ENCODE measurements around the gene KDM5A. TPM values are rescaled to one million over a fixed set of nuclear protein-coding genes. Genes with fewer than 3 reads are reported as not detected.
A peak's percentile ranks its signal among the peaks of the same experiment; 100 is the strongest.

KDM5A gene
- total RNA-seq, 3 donors from 2014 or later, result 55.8 to 83.6 (median 57.4) TPM

- DNase-seq (ENCODE audit: low spot score in 2 of 2), result no peak
- intact Hi-C loops (cut with DNase I; ENCODE audit: low total_unique reads), result no loop called here
- no peaks in the 10 kb centered on the region for H3K36me3 ChIP-seq
- H3K27me3 ChIP-seq, result no peaks in the 10 kb centered on the region
- no peaks in the 10 kb centered on the region for H3K4me1 ChIP-seq
- H3K4me3 ChIP-seq, result no peak overlapping the region
- TF ChIP-seq POLR2A (IDR thresholded peaks at IDR 0.05) (no peak), CTCF (IDR thresholded peaks at IDR 0.05) (no peak), POLR2AphosphoS5 (IDR thresholded peaks at IDR 0.05) (no peak)
- H3K9me3 ChIP-seq, result peaks cover 13 to 14% of the 10 kb centered on the region in 2 donors
- no peak overlapping the region for H3K27ac ChIP-seq
Measured at GRCh38 chr12:234019-234418, 155.1 kb downstream of the KDM5A start.

GRCh38 chr12:233615-233968, 155.5 kb downstream of the KDM5A start:
- Histone ChIP-seq H3K9me3 (peaks cover 13 to 14% of the 10 kb centered on the region in 2 donors), H3K4me3 (no peak overlapping the region), H3K36me3 (no peaks in the 10 kb centered on the region), H3K4me1 (no peaks in the 10 kb centered on the region), H3K27ac (no peak overlapping the region), H3K27me3 (no peaks in the 10 kb centered on the region)
- peak in 1 of 2 donors; percentile 27 for DNase-seq (ENCODE audit: low spot score in 2 of 2)
- TF ChIP-seq CTCF (IDR thresholded peaks at IDR 0.05) (no peak), POLR2AphosphoS5 (IDR thresholded peaks at IDR 0.05) (no peak), POLR2A (IDR thresholded peaks at IDR 0.05) (no peak)
- intact Hi-C loops (cut with DNase I; ENCODE audit: low total_unique reads), result no loop called here

- no peak overlapping the region for H3K27ac ChIP-seq
- peaks cover 13 to 14% of the 10 kb centered on the region in 2 donors for H3K9me3 ChIP-seq
- no peak for TF ChIP-seq POLR2A (IDR thresholded peaks at IDR 0.05)
- no peaks in the 10 kb centered on the region for H3K36me3 ChIP-seq
- DNase-seq (ENCODE audit: low spot score in 2 of 2), result peak in 1 of 2 donors; percentile 34
- intact Hi-C loops (cut with DNase I; ENCODE audit: low total_unique reads), result no loop called here
- H3K4me1 ChIP-seq, result no peaks in the 10 kb centered on the region
- no peaks in the 10 kb centered on the region for H3K27me3 ChIP-seq
- no peak overlapping the region for H3K4me3 ChIP-seq
Measured at GRCh38 chr12:232731-233614, 156.1 kb downstream of the KDM5A start.

- H3K4me1 ChIP-seq, result no peaks in the 10 kb centered on the region
- no peaks in the 10 kb centered on the region for H3K36me3 ChIP-seq
- H3K9me3 ChIP-seq, result peaks cover 5 to 9% of the 10 kb centered on the region in 2 donors
- H3K27ac ChIP-seq, result no peak overlapping the region
- no peaks in the 10 kb centered on the region for H3K27me3 ChIP-seq
- H3K4me3 ChIP-seq, result no peak overlapping the region
- TF ChIP-seq POLR2A (IDR thresholded peaks at IDR 0.05), result no peak
- TF ChIP-seq CTCF (IDR thresholded peaks at IDR 0.05), result no peak
- no peak for TF ChIP-seq POLR2AphosphoS5 (IDR thresholded peaks at IDR 0.05)
- intact Hi-C loops (cut with DNase I; ENCODE audit: low total_unique reads), result no loop called here
- peak in 1 of 2 donors; percentile 36 for DNase-seq (ENCODE audit: low spot score in 2 of 2)
Measured at GRCh38 chr12:230925-231671, 158.0 kb downstream of the KDM5A start.

Other genes with a start within 250 kb of the KDM5A start
- 1 to 10 TPM in 2 of 3 donors, under 1 TPM in 1; 0.33 to 2.1 (median 1.3) TPM for gene SLC6A12, start 175.2 kb downstream of the KDM5A start, total RNA-seq
- gene SLC6A13, start 126.5 kb downstream of the KDM5A start, total RNA-seq, result 1 to 10 TPM in 1 of 3 donors, not detected in 2; 1.3 TPM
- 1 to 10 TPM; 5.6 to 8.9 (median 7.5) TPM for gene CCDC77, start 12.3 kb upstream of the KDM5A start, total RNA-seq
- 1 to 10 TPM in 2 of 3 donors, under 1 TPM in 1; 0.16 to 5.9 (median 4.6) TPM for gene B4GALNT3, start 70.6 kb upstream of the KDM5A start, total RNA-seq